Esophagus (tissue), 2 donors: Measurements from ENCODE around the gene CYB5B. TPM values are rescaled to one million over a fixed set of nuclear protein-coding genes. Genes with fewer than 3 reads are reported as not detected.

Source experiments
- H3K27ac ChIP-seq, 2 donors: one replicate each; pipeline ENCODE4 v1.5.1; 2013; ENCODE audit warnings: low read depth in 2 of 2, mild to moderate bottlenecking in 2 of 2, inconsistent platforms in 1 of 2, low read length in 1 of 2, moderate library complexity in 1 of 2
- H3K27me3 ChIP-seq, 2 donors: one replicate each; pipeline ENCODE4 v1.6.1; 2013; ENCODE audit warnings: low read length in 2 of 2, control low read depth in 1 of 2, mild to moderate bottlenecking in 1 of 2; ENCODE audit not compliant: insufficient read depth in 2 of 2, control insufficient read depth in 1 of 2
- H3K36me3 ChIP-seq, 2 donors: one replicate each; pipeline ENCODE4 v1.6.1; 2013; ENCODE audit warnings: low read length in 1 of 2; ENCODE audit not compliant: control insufficient read depth in 2 of 2, insufficient read depth in 2 of 2
- H3K4me1 ChIP-seq, 2 donors: one replicate each; pipeline ENCODE4 v1.6.1; 2013; ENCODE audit warnings: low read length in 1 of 2; ENCODE audit not compliant: control insufficient read depth in 2 of 2, insufficient read depth in 2 of 2
- H3K4me3 ChIP-seq, 2 donors: one replicate each; pipeline ENCODE4 v1.5.1; 2013; ENCODE audit warnings: low read length in 2 of 2, mild to moderate bottlenecking in 2 of 2, low read depth in 1 of 2, moderate library complexity in 1 of 2
- H3K9me3 ChIP-seq, 2 donors: one replicate each; pipeline ENCODE4 v1.6.1; 2013; ENCODE audit warnings: mild to moderate bottlenecking in 2 of 2, low read depth in 1 of 2, low read length in 1 of 2, moderate library complexity in 1 of 2; ENCODE audit not compliant: control insufficient read depth in 2 of 2, insufficient read depth in 1 of 2
- WGBS, 2 donors: extraction: QIAGEN DNeasy Blood & Tissue Kit; methylation state at CpG; one replicate each; pipeline ENCODE4 v1.1.7; 2013; 5-methylcytosine and 5-hydroxymethylcytosine counted together
- polyA plus RNA-seq, 2 donors: library from polyadenylated mRNA; stranded (reverse); fragments of 200-250 nt; gene quantifications; one replicate each; pipeline ENCODE4 v1.2.3, GENCODE V29; 2013
- donor health status: healthy with polysubstance abuse.
- donor health status: Bipolar disorder and iron deficiency.

CYB5B gene
- polyA plus RNA-seq, 2 donors = 41.1 to 64.9 TPM

- Histone ChIP-seq H3K36me3 (no peaks in the 10 kb centered on the region), H3K27ac (no peak overlapping the region), H3K4me1 (peaks cover 0 to 2% of the 10 kb centered on the region in 2 donors), H3K9me3 (no peaks in the 10 kb centered on the region), H3K4me3 (no peak overlapping the region), H3K27me3 (no peaks in the 10 kb centered on the region)
- WGBS, 2 donors = 66 to 74% methylated on average over 4 of the region's 4 CpGs
Measured at GRCh38 chr16:69508033-69508755, 83.8 kb downstream of the CYB5B start.

DNA sequence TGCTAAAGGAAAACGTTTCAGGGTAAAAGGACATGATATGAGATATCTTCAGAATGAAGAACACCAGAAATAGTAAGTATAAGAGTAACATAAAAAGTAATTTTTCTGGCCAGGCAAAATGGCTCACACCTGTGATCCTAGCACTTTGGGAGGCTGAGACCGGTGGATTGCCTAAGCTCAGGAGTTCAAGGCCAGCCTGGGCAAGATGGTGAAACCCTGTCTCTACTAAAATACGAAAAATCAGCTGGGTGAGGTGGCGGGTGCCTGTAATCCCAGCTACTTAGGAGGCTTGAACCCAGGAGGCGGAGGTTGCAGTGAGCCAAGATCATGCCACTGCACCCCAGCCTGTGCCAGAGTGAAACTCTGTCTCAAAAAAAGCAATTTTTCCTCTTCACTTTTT is 84.7 kb downstream of the CYB5B start:
- H3K27me3 ChIP-seq = no peaks in the 10 kb centered on the region
- H3K36me3 ChIP-seq = no peaks in the 10 kb centered on the region
- no peaks in the 10 kb centered on the region for H3K9me3 ChIP-seq
- H3K4me1 ChIP-seq = no peaks in the 10 kb centered on the region
- no peak overlapping the region for H3K27ac ChIP-seq
- H3K4me3 ChIP-seq = no peak overlapping the region
- 85 to 88% methylated on average over 5 of the region's 5 CpGs for WGBS, 2 donors

DNA sequence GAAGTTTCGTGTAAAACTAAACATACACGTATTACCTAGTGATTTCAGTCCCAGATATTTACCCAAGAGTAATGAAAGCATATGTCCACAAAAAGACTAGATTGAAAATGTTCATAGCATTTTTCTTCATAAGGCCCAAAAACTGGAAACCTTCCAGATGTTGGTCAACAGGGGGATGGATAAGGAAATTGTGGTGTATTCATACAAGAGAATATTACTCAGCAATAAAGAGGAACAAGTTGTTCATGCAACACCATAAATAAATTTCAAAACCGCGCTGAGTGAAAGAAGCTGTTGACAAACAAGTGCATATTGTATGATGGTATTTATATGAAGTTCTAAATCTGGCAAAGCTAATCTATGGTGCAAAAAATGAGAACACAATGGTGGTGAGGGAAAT is 87.2 kb downstream of the CYB5B start:
- WGBS, 2 donors = 94 to 95% methylated on average over 4 of the region's 4 CpGs
- Histone ChIP-seq H3K9me3 (no peaks in the 10 kb centered on the region), H3K27ac (no peak overlapping the region)

DNA sequence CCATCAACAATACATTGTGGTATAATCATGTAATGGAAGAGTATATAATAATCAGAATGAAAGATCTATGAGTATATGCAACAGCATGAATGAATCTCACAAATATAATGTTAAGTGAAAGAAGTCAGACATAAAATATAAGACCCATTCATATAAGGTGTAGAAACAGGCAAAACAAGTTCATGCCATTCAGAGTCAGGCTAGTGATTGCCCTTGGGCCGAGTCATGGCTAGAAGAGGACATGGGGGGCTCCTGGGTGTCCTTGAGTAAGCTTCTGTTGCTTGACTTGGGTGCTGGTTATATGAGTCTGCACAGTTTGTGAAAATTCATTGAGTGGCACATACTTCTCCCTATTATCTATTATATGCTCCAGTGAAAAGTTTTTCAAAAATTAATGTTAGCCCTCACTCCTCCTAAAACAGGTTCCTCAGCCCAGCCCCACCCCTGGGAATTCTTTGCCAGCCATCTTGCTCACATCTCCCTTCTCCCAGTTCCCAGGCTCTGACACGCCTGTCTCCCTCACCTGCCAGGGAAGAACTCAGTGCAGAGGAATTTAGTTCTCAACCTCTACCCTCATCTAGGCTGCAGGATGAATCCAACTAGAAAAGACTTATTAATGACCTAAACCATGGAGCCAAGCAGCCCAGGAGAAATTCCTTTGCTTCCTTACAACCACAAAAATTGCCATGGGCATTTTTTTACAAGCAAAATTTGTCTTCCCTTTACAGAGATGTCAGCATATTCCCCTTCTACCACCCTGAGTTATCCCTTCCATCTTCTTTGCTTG is 89.0 kb downstream of the CYB5B start:
- Histone ChIP-seq H3K4me3 (no peak overlapping the region), H3K27me3 (no peaks in the 10 kb centered on the region), H3K36me3 (no peaks in the 10 kb centered on the region), H3K9me3 (no peaks in the 10 kb centered on the region), H3K27ac (peak overlapping the region; percentile 69 to 78), H3K4me1 (peaks cover 0 to 2% of the 10 kb centered on the region in 2 donors)
- WGBS, 2 donors = 39 to 53% methylated on average over 2 of the region's 2 CpGs

More for the DNA sequence above, 87.2 kb downstream of the CYB5B start:
- Histone ChIP-seq H3K4me3 (no peak overlapping the region), H3K4me1 (peaks cover 0 to 2% of the 10 kb centered on the region in 2 donors), H3K27me3 (no peaks in the 10 kb centered on the region), H3K36me3 (no peaks in the 10 kb centered on the region)

DNA sequence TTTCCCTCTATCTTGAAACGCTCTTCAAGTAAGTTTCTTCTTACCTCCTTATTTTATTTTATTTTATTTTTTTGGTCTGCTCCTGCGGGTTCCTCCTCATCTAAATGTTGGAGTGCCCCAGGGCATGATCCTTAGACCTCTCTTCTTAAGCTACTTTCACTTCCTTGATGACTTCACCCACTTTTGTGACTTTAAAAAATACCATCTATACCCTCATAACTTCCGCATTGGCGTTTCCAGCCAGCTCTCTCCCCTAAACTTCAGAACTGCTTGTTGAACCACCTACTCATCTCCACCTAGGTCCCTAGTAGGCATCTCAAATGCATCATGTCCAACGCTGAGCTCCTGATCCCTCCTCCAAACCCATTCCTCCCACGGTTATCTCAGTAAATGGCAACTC is 89.9 kb downstream of the CYB5B start:
- no peaks in the 10 kb centered on the region for H3K36me3 ChIP-seq
- 75 to 76% methylated on average over 6 of the region's 6 CpGs for WGBS, 2 donors
- H3K27ac ChIP-seq = peak overlapping the region in 1 of 2 donors; percentile 55

More for the DNA sequence above, 89.9 kb downstream of the CYB5B start:
- Histone ChIP-seq H3K4me1 (peaks cover 0 to 2% of the 10 kb centered on the region in 2 donors), H3K27me3 (no peaks in the 10 kb centered on the region), H3K4me3 (no peak overlapping the region), H3K9me3 (no peaks in the 10 kb centered on the region)

Other genes starting within 250 kb of the CYB5B start
- 1 to 10 TPM; 4.3 to 4.4 TPM for gene SNTB2, start 237.5 kb upstream of the CYB5B start, polyA plus RNA-seq
- 10 to 100 TPM; 24.1 to 24.4 TPM for gene VPS4A, start 113.3 kb upstream of the CYB5B start, polyA plus RNA-seq
- gene PDF, start 94.0 kb upstream of the CYB5B start, polyA plus RNA-seq = 10 to 100 TPM in 1 of 2 donors, 1 to 10 TPM in 1; 3.9 to 16.9 TPM
- 10 to 100 TPM; 12.9 to 13.5 TPM for gene COG8, start 85.1 kb upstream of the CYB5B start, polyA plus RNA-seq
- gene NIP7, start 84.8 kb upstream of the CYB5B start, polyA plus RNA-seq = 10 to 100 TPM; 16.4 to 22.3 TPM
- gene TMED6, start 72.8 kb upstream of the CYB5B start, polyA plus RNA-seq = under 1 TPM in 1 of 2 donors, not detected in 1; 0.33 TPM
- 1 to 10 TPM; 5.6 to 9.1 TPM for gene TERF2, start 38.6 kb upstream of the CYB5B start, polyA plus RNA-seq
- gene NFAT5, start 141.3 kb downstream of the CYB5B start, polyA plus RNA-seq = 1 to 10 TPM; 2.7 to 6.5 TPM